H1 (cell line): Measurements from ENCODE around the gene LAMB1. TPM values are rescaled to one million over a fixed set of nuclear protein-coding genes. Genes with fewer than 3 reads are reported as not detected.

Experiments
- BCL11A ChIP-seq, 2 experiments: IDR thresholded peaks; one replicate each; pipeline ENCODE4 v1.6.1; 2011; ENCODE audit warnings: low read depth in 2 of 2, low read length in 2 of 2, mild to moderate bottlenecking in 2 of 2
- CHD2 ChIP-seq: IDR thresholded peaks from 2 replicates; pipeline ENCODE4 v1.6.1; 2012; ENCODE audit warnings: low read length, improper control_type of control experiment
- POU5F1 ChIP-seq: IDR thresholded peaks from 2 replicates; pipeline ENCODE4 v1.6.1; 2011; ENCODE audit warnings: low read depth, mild to moderate bottlenecking, low read length, moderate library complexity
- SUZ12 ChIP-seq: fragments of 200-600 bp; sonication (generic); IDR thresholded peaks from 2 replicates; pipeline ENCODE4 v1.6.1; 2012; ENCODE audit warnings: mild to moderate bottlenecking, inconsistent platforms, low read length, moderate library complexity, mixed read lengths
- polyA plus RNA-seq, 7 experiments: library from polyadenylated mRNA; depleted of rRNA in 3 of 7; stranded (reverse) in 5 of 7; unstranded in 2 of 7; fragments of >200 nt in 5 of 7; fragments of 200-250 nt in 2 of 7; gene quantifications; 1 replicate in 5 of 7; 2 replicates in 1 of 7; 4 replicates in 1 of 7; pipeline versions ENCODE4 v1.2.1 to v1.2.3, GENCODE V29; 2011 to 2013; ENCODE audit warnings: missing spikeins in 2 of 7, mixed read lengths in 2 of 7
- total RNA-seq: library from RNA; stranded (reverse); fragmentation: NEBNext Ultra II Directional; extraction: Animal tissue kit (Norgen Biotek cat#: 25700); gene quantifications from 2 replicates; pipeline ENCODE4 v1.2.1, GENCODE V29; 2021

LAMB1 gene
- total and polyA plus RNA-seq, 2 of the 8 experiments (the other 6 are each of a cell fraction or from before 2014, with no cell fraction given) = 31.9 to 38.5 TPM

GRCh38 chr7:108038986-108039385, 36.0 kb upstream of the LAMB1 start (continued):
- no peak for TF ChIP-seq SUZ12
- TF ChIP-seq POU5F1 = no peak
- no peak for TF ChIP-seq BCL11A (IDR thresholded peaks at IDR 0.05; ENCODE audit: low read depth in 2 of 2, low read length in 2 of 2)
- no peak for TF ChIP-seq CHD2
